Tracheal epithelial cell (primary cell): ENCODE data around the gene UBL4A. TPM values are rescaled to one million over a fixed set of nuclear protein-coding genes. Genes with fewer than 3 reads are reported as not detected.

Source experiments
- total RNA-seq: library from RNA; depleted of rRNA; stranded (reverse); fragments of >200 nt; gene quantifications from 2 replicates; pipeline ENCODE4 v1.2.1, GENCODE V29; 2014

UBL4A gene
- 56.6 and 82.7 TPM in 2 replicates for total RNA-seq

GRCh38 chrX:154486396-154487207, at the start of gene UBL4A:
Gene UBL4A, minus strand, starts transcription at chrX:154486615. Its CDS starts 31 bp downstream, at chrX:154486584.

GRCh38 chrX:154515966-154516655, 29.7 kb upstream of the UBL4A start, which contains the start of gene FAM3A:
Gene FAM3A, minus strand, starts transcription at chrX:154516232. Its CDS starts 460 bp downstream, at chrX:154515772.

GRCh38 chrX:154490414-154491083, 4.1 kb upstream of the UBL4A start, which contains the start of gene SLC10A3:
Gene SLC10A3, minus strand, starts transcription at chrX:154490629. Its CDS starts 1,689 bp downstream, at chrX:154488940.

GRCh38 chrX:154478728-154479622, 7.4 kb downstream of the UBL4A start, which contains the start of gene LAGE3:
Gene LAGE3, minus strand, starts transcription at chrX:154479281. Its CDS starts 366 bp downstream, at chrX:154478915.

GRCh38 chrX:154458116-154458953, 28.1 kb downstream of the UBL4A start, which contains the start of gene PLXNA3:
Gene PLXNA3, plus strand, starts transcription at chrX:154458281. Its CDS starts 1,903 bp downstream, at chrX:154460184.

GRCh38 chrX:154443992-154444754, 42.2 kb downstream of the UBL4A start, which contains the start of gene FAM50A:
Gene FAM50A, plus strand, starts transcription at chrX:154444141. Its CDS starts 95 bp downstream, at chrX:154444236.

GRCh38 chrX:154436983-154437752, 49.2 kb downstream of the UBL4A start, which contains the start of gene GDI1:
Gene GDI1, plus strand, starts transcription at chrX:154437154. Its CDS starts 101 bp downstream, at chrX:154437255.

Other genes with a start within 250 kb of the UBL4A start
- gene OPN1MW3, start 229.0 kb downstream of the UBL4A start, total RNA-seq, result not detected in 2 replicates
- not detected in 2 replicates for gene TEX28, start 191.5 kb downstream of the UBL4A start, total RNA-seq
- not detected in 2 replicates for gene TKTL1, start 190.8 kb downstream of the UBL4A start, total RNA-seq
- gene FLNA, start 112.0 kb downstream of the UBL4A start, total RNA-seq, result 796 and 1,439 TPM in 2 replicates
- gene EMD, start 107.3 kb downstream of the UBL4A start, total RNA-seq, result 17.3 and 17.4 TPM in 2 replicates
- 5,235 and 8,047 TPM in 2 replicates for gene RPL10, start 88.2 kb downstream of the UBL4A start, total RNA-seq
- gene DNASE1L1, start 77.4 kb downstream of the UBL4A start, total RNA-seq, result 65.8 and 69.7 TPM in 2 replicates
- 23.7 and 27.0 TPM in 2 replicates for gene TAFAZZIN, start 75.1 kb downstream of the UBL4A start, total RNA-seq
- 69.6 and 81.0 TPM in 2 replicates for gene ATP6AP1, start 57.9 kb downstream of the UBL4A start, total RNA-seq
- gene GDI1, start 49.5 kb downstream of the UBL4A start, total RNA-seq, result 38.8 and 56.4 TPM in 2 replicates
- 44.1 and 60.5 TPM in 2 replicates for gene FAM50A, start 42.5 kb downstream of the UBL4A start, total RNA-seq
- gene PLXNA3, start 28.3 kb downstream of the UBL4A start, total RNA-seq, result 11.3 TPM in 2 replicates
- 16.8 and 34.5 TPM in 2 replicates for gene LAGE3, start 7.3 kb downstream of the UBL4A start, total RNA-seq
- 20.5 and 22.4 TPM in 2 replicates for gene SLC10A3, start 4.0 kb upstream of the UBL4A start, total RNA-seq
- 31.1 and 36.1 TPM in 2 replicates for gene FAM3A, start 29.6 kb upstream of the UBL4A start, total RNA-seq
- gene G6PD, start 60.2 kb upstream of the UBL4A start, total RNA-seq, result 23.9 and 49.9 TPM in 2 replicates
- 11.7 and 11.8 TPM in 2 replicates for gene IKBKG, start 61.0 kb upstream of the UBL4A start, total RNA-seq
- gene CTAG1A, start 98.5 kb upstream of the UBL4A start, total RNA-seq, result not detected in 2 replicates
- not detected in 2 replicates for gene CTAG1B, start 132.7 kb upstream of the UBL4A start, total RNA-seq
- gene CTAG2, start 167.0 kb upstream of the UBL4A start, total RNA-seq, result not detected in 2 replicates